HTERT RPE-1 (cell line): ENCODE results near the gene ENC1.

ENCODE experiments used
- in situ Hi-C: fragments of 300-500 bp; cut with MboI; formaldehyde crosslinking; loops from 4 replicates; pipeline ENCODE4 v1.14.3; 2020; ENCODE audit warnings: low sequenced_read_pairs

Gene ENC1

GRCh38 chr5:74613283-74613682 lies 27.2 kb downstream of the ENC1 start:
- in situ Hi-C loops: no loop called here

- in situ Hi-C loops: no loop called here
Measured at GRCh38 chr5:74612045-74612444, 28.5 kb downstream of the ENC1 start.

GRCh38 chr5:74608736-74609601 lies 31.6 kb downstream of the ENC1 start:
- in situ Hi-C loops: no loop called here

- in situ Hi-C loops: no loop called here
Measured at GRCh38 chr5:74605759-74606158, 34.8 kb downstream of the ENC1 start.

- in situ Hi-C loops: no loop called here
Measured at GRCh38 chr5:74603376-74603775, 37.2 kb downstream of the ENC1 start.

- in situ Hi-C loops: no loop called here
Measured at GRCh38 chr5:74599148-74599547, 41.4 kb downstream of the ENC1 start.

GRCh38 chr5:74598731-74599130 lies 41.8 kb downstream of the ENC1 start:
- in situ Hi-C loops: no loop called here

- in situ Hi-C loops: no loop called here
Measured at GRCh38 chr5:74596927-74597326, 43.6 kb downstream of the ENC1 start.

GRCh38 chr5:74595143-74595925 lies 45.2 kb downstream of the ENC1 start:
- in situ Hi-C loops: no loop called here

GRCh38 chr5:74594137-74595040 lies 46.1 kb downstream of the ENC1 start:
- in situ Hi-C loops: no loop called here

- in situ Hi-C loops: no loop called here
Measured at GRCh38 chr5:74589204-74590056, 51.1 kb downstream of the ENC1 start.

- in situ Hi-C loops: no loop called here
Measured at GRCh38 chr5:74588415-74588814, 52.1 kb downstream of the ENC1 start.

GRCh38 chr5:74587890-74588289 lies 52.6 kb downstream of the ENC1 start:
- in situ Hi-C loops: no loop called here

- in situ Hi-C loops: no loop called here
Measured at GRCh38 chr5:74587300-74587699, 53.2 kb downstream of the ENC1 start.

- in situ Hi-C loops: no loop called here
Measured at GRCh38 chr5:74586856-74587255, 53.7 kb downstream of the ENC1 start.

- in situ Hi-C loops: no loop called here
Measured at GRCh38 chr5:74582853-74583252, 57.7 kb downstream of the ENC1 start.

- in situ Hi-C loops: no loop called here
Measured at GRCh38 chr5:74581988-74582365, 58.6 kb downstream of the ENC1 start.

- in situ Hi-C loops: no loop called here
Measured at GRCh38 chr5:74580729-74581109, 59.8 kb downstream of the ENC1 start.

GRCh38 chr5:74579215-74579614 lies 61.3 kb downstream of the ENC1 start:
- in situ Hi-C loops: no loop called here

GRCh38 chr5:74578356-74579044 lies 62.0 kb downstream of the ENC1 start:
- in situ Hi-C loops: no loop called here
